Sigmoid colon (tissue), 4 donors: ENCODE measurements around the gene SORCS2.

Experiments
- CTCF ChIP-seq, 4 experiments: fragments of 450-650 bp in 3 of 4; fragments of 200-600 bp in 1 of 4; IDR thresholded peaks; one replicate each; pipeline ENCODE4 v1.5.1; 2016 to 2019; ENCODE audit warnings: antibody characterized with exemption in 4 of 4, mild to moderate bottlenecking in 3 of 4, moderate library complexity in 2 of 4
- EP300 ChIP-seq, 4 donors: sonication (generic); formaldehyde crosslinking; IDR thresholded peaks; one replicate each; pipeline ENCODE4 v1.6.1; 2017; ENCODE audit warnings: antibody characterized with exemption in 4 of 4
- POLR2A ChIP-seq, 2 donors: fragments of 450-650 bp; IDR thresholded peaks; one replicate each; pipeline ENCODE4 v1.6.1; 2016; ENCODE audit warnings: antibody characterized with exemption in 2 of 2, mild to moderate bottlenecking in 2 of 2, moderate library complexity in 2 of 2
- POLR2AphosphoS5 ChIP-seq, 4 donors: sonication (generic); formaldehyde crosslinking; IDR thresholded peaks; one replicate each; pipeline ENCODE4 v1.6.1; 2017; ENCODE audit warnings: antibody characterized with exemption in 4 of 4

GRCh38 chr4:7263166-7263565 lies 70.8 kb downstream of the SORCS2 start:
- TF ChIP-seq CTCF (IDR thresholded peaks at IDR 0.05) (no peak), POLR2A (IDR thresholded peaks at IDR 0.05) (no peak), EP300 (IDR thresholded peaks at IDR 0.05) (no peak), POLR2AphosphoS5 (IDR thresholded peaks at IDR 0.05) (no peak)
